Brain pericyte (primary cell): ENCODE results near the gene HFE.
"Not testable (repeated sequence)": the region's sequence is repeated elsewhere in the genome, so short reads cannot be mapped to it uniquely, and the experiment has no call there.

Experiments used
- DNase-seq: peaks from one replicate; pipeline ENCODE4 v3.0.0-alpha.2; 2012; ENCODE audit warnings: low read depth, low spot score

HFE gene

GRCh38 chr6:26058477-26059033 lies 28.7 kb upstream of the HFE start:
- not testable (repeated sequence) for DNase-seq

GRCh38 chr6:26059941-26060340 lies 27.3 kb upstream of the HFE start:
- DNase-seq: no peak

GRCh38 chr6:26064619-26065257 lies 22.5 kb upstream of the HFE start:
- DNase-seq: no peak

- no peak for DNase-seq
Observed at GRCh38 chr6:26065952-26066380, 21.3 kb upstream of the HFE start.

GRCh38 chr6:26067367-26067766 lies 19.9 kb upstream of the HFE start:
- no peak for DNase-seq

- DNase-seq: no peak
Observed at GRCh38 chr6:26068036-26068435, 19.2 kb upstream of the HFE start.

GRCh38 chr6:26071135-26071534 lies 16.1 kb upstream of the HFE start:
- DNase-seq: no peak

GRCh38 chr6:26075063-26075717 lies 12.0 kb upstream of the HFE start:
- DNase-seq: no peak

- not testable (repeated sequence) for DNase-seq
Observed at GRCh38 chr6:26078066-26078465, 9.2 kb upstream of the HFE start.

GRCh38 chr6:26081096-26081495 lies 6.1 kb upstream of the HFE start:
- not testable (repeated sequence) for DNase-seq

GRCh38 chr6:26086211-26086610 lies 1.0 kb upstream of the HFE start:
- DNase-seq: no peak

- DNase-seq: no peak
Observed at GRCh38 chr6:26088344-26088743, 1.1 kb downstream of the HFE start.

GRCh38 chr6:26089272-26089671 lies 2.0 kb downstream of the HFE start:
- no peak for DNase-seq

- no peak for DNase-seq
Observed at GRCh38 chr6:26092443-26092842, 5.2 kb downstream of the HFE start.

GRCh38 chr6:26094036-26094435 lies 6.8 kb downstream of the HFE start:
- DNase-seq: no peak

GRCh38 chr6:26097268-26097875 lies 10.1 kb downstream of the HFE start:
- no peak for DNase-seq

- no peak for DNase-seq
Observed at GRCh38 chr6:26103141-26103769, 16.0 kb downstream of the HFE start.

GRCh38 chr6:26103770-26104456 lies 16.7 kb downstream of the HFE start:
- DNase-seq: peak; percentile 82

- no peak for DNase-seq
Observed at GRCh38 chr6:26104457-26105108, 17.4 kb downstream of the HFE start.

GRCh38 chr6:26105109-26105730 lies 18.0 kb downstream of the HFE start:
- no peak for DNase-seq

- DNase-seq: no peak
Observed at GRCh38 chr6:26105842-26106241, 18.6 kb downstream of the HFE start.
